Gastroesophageal sphincter (tissue), 4 donors: ENCODE measurements around the gene PLEKHA7. TPM values are rescaled to one million over a fixed set of nuclear protein-coding genes. Genes with fewer than 3 reads are reported as not detected.

Experiments used
- ATAC-seq: fragments of 150-250 bp; one replicate; pipeline ENCODE4 v1.9.1; 2016; ENCODE audit warnings: mild to moderate bottlenecking, moderate library complexity
- H3K27ac ChIP-seq, 4 donors: fragments of 200-600 bp; sonication (generic) in 3 of 4; 1 replicate in 3 of 4; 2 replicates in 1 of 4; pipeline ENCODE4 v1.5.1; 2016 to 2019
- H3K27me3 ChIP-seq: fragments of 200-600 bp; sonication (generic); one replicate; pipeline ENCODE4 v1.5.1; 2019
- H3K36me3 ChIP-seq, 2 donors: fragments of 200-600 bp; sonication (generic); one replicate each; pipeline ENCODE4 v1.5.1; 2019; ENCODE audit warnings: control low read depth in 1 of 2
- H3K4me1 ChIP-seq, 3 donors: fragments of 200-600 bp; sonication (generic); 1 replicate in 2 of 3; 2 replicates in 1 of 3; pipeline ENCODE4 v1.5.1; 2016 to 2019; ENCODE audit warnings: control low read depth in 2 of 3
- H3K4me3 ChIP-seq, 2 donors: fragments of 200-600 bp; sonication (generic); one replicate each; pipeline ENCODE4 v1.5.1; 2019; ENCODE audit warnings: mild to moderate bottlenecking in 1 of 2, moderate library complexity in 1 of 2
- H3K9me3 ChIP-seq, 3 donors: fragments of 200-600 bp; sonication (generic); one replicate each; pipeline ENCODE4 v1.5.1; 2017 to 2019; ENCODE audit warnings: control low read depth in 2 of 3
- EP300 ChIP-seq: sonication (generic); formaldehyde crosslinking; IDR thresholded peaks from one replicate; pipeline ENCODE4 v1.6.1; 2017; ENCODE audit warnings: antibody characterized with exemption, mild to moderate bottlenecking
- POLR2A ChIP-seq, 2 donors: fragments of 450-650 bp; IDR thresholded peaks; one replicate each; pipeline ENCODE4 v1.6.1; 2017; ENCODE audit warnings: antibody characterized with exemption in 2 of 2, mild to moderate bottlenecking in 2 of 2, moderate library complexity in 1 of 2
- POLR2AphosphoS5 ChIP-seq: sonication (generic); formaldehyde crosslinking; IDR thresholded peaks from one replicate; pipeline ENCODE4 v1.6.1; 2017; ENCODE audit warnings: antibody characterized with exemption
- WGBS, 2 donors: methylation state at CpG; one replicate each; pipeline ENCODE4 v1.1.5; 2018; ENCODE audit warnings: low coverage in 1 of 2; 5-methylcytosine and 5-hydroxymethylcytosine counted together
- total RNA-seq, 4 donors: library from RNA; depleted of rRNA; stranded (reverse); fragments of >200 nt; gene quantifications; one replicate each; pipeline ENCODE4 v1.1.0, GENCODE V29; 2016
- TF ChIP-seq, protein P1 (sequence below), 4 experiments: fragments of 200-600 bp in 2 of 4; fragments of 450-650 bp in 2 of 4; sonication (generic) in 1 of 4; IDR thresholded peaks; one replicate each; pipeline ENCODE4 v1.5.1; 2017 to 2019; ENCODE audit warnings: antibody characterized with exemption in 4 of 4, mild to moderate bottlenecking in 2 of 4, moderate library complexity in 2 of 4

Gene PLEKHA7
- total RNA-seq, 4 donors from 2014 or later: 8.6 to 13.2 (median 12.2) TPM

DNA sequence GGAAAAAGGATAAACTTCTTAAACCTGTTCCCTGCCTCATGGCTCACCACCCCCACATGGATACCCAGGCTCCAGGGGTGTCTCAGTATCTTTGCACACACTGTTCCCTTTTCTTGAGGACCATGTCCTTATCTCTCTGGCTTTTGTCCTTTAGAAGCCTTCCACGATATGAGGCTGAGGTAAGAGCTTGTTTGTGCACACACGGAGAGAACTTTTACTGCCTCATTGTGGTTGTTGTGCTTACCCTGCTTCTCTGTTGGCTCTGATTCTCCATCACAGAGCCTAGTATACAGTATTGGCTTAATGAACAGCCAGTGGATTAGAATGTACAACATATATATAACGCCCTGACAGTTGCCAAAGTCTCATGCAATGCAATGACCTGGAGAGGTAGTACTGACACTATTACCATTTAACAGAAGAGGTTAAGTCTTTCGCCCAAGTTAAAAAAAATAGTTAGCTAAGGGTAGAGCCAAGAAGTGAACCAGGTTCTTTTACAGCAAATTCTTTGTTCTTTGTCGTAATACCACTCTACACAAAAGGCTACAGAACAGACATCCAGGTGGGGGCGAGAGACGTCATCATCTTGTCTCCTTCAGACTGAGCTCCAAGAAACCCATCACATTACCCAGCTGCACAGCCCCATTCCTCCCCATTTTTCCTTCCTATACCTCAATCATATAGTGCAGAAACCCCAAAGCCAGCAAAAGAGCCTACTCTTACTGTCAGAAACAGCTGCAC, 117.3 kb downstream of the PLEKHA7 start:
- Histone ChIP-seq H3K27ac (no peak overlapping the region), H3K27me3 (no peaks in the 10 kb centered on the region), H3K36me3 (no peaks in the 10 kb centered on the region), H3K4me1 (no peaks in the 10 kb centered on the region), H3K4me3 (no peak overlapping the region), H3K9me3 (no peaks in the 10 kb centered on the region)
- TF ChIP-seq POLR2A (IDR thresholded peaks at IDR 0.05) (no peak), EP300 (no peak), POLR2AphosphoS5 (no peak)
- TF ChIP-seq, protein P1, sequence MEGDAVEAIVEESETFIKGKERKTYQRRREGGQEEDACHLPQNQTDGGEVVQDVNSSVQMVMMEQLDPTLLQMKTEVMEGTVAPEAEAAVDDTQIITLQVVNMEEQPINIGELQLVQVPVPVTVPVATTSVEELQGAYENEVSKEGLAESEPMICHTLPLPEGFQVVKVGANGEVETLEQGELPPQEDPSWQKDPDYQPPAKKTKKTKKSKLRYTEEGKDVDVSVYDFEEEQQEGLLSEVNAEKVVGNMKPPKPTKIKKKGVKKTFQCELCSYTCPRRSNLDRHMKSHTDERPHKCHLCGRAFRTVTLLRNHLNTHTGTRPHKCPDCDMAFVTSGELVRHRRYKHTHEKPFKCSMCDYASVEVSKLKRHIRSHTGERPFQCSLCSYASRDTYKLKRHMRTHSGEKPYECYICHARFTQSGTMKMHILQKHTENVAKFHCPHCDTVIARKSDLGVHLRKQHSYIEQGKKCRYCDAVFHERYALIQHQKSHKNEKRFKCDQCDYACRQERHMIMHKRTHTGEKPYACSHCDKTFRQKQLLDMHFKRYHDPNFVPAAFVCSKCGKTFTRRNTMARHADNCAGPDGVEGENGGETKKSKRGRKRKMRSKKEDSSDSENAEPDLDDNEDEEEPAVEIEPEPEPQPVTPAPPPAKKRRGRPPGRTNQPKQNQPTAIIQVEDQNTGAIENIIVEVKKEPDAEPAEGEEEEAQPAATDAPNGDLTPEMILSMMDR (IDR thresholded peaks at IDR 0.05): no peak
- WGBS, 2 donors: 74 to 81% methylated on average over 5 to 7 of the region's 7 CpGs
- no peak for ATAC-seq

DNA sequence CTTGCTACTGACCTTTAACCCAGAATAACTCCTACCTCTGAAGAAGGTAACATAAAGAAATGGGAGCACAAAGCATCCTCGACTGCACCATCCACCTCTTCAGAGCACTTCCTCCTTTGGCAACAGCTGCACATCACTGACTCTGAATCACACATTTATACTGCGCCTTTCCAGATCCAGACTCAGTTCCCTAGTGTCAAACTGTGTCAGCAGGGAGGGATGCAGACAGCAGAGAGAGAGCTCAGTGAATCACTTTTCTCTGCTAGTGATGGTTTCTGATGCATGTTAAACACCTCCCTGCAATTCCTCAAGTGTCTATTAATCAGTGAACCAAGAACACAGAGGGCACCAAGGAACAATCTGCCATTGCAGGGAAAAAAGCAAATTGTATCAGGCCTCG, 118.9 kb downstream of the PLEKHA7 start:
- H3K9me3 ChIP-seq: peaks cover 0 to 7% (median 0%) of the 10 kb centered on the region in 3 donors
- 78 to 80% methylated on average over 2 to 3 of the region's 3 CpGs for WGBS, 2 donors
- no peak for ATAC-seq
- H3K4me1 ChIP-seq: no peaks in the 10 kb centered on the region
- H3K4me3 ChIP-seq: no peak overlapping the region
- no peaks in the 10 kb centered on the region for H3K36me3 ChIP-seq
- no peaks in the 10 kb centered on the region for H3K27me3 ChIP-seq
- TF ChIP-seq EP300 (no peak), POLR2A (IDR thresholded peaks at IDR 0.05) (no peak), POLR2AphosphoS5 (no peak)
- TF ChIP-seq, protein P1 (IDR thresholded peaks at IDR 0.05): no peak
- H3K27ac ChIP-seq: no peak overlapping the region

DNA sequence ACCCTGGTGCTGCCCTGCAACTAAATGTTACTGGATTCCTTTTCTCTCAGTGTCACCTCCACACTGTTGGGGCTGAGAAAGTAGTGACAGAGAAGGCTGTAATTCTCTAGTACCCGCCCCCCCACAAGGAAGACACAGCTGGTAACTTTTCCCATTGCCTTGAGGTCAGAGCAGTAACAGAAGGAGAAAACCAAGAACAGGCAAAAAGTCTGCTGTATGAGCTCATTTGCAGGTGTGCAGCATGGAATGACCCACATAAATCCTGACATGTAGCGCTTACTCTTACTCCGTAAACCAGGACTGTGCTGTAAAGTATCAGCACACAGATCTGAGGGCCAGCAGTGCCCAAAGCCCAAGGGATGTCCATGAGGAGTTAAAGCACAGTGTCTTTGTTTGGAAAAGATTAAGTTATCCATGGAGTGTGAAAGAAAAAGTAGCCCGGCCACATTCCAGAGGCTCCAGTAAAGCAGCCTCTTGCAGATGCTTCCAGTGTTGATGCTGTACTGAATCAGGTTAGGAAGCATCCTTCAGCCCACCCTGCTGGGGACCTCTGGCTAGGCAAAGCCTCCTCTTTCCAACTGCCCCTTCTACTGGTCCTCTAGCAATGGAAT, 120.7 kb downstream of the PLEKHA7 start:
- 70 to 88% methylated on average over 3 to 4 of the region's 4 CpGs for WGBS, 2 donors
- no peak for ATAC-seq
- Histone ChIP-seq H3K9me3 (peaks cover 0 to 18% (median 2%) of the 10 kb centered on the region in 3 donors), H3K4me1 (no peaks in the 10 kb centered on the region), H3K27me3 (no peaks in the 10 kb centered on the region), H3K36me3 (no peaks in the 10 kb centered on the region), H3K4me3 (no peak overlapping the region), H3K27ac (no peak overlapping the region)
- TF ChIP-seq POLR2A (IDR thresholded peaks at IDR 0.05): no peak
- TF ChIP-seq POLR2AphosphoS5: no peak
- TF ChIP-seq EP300: no peak
- TF ChIP-seq, protein P1 (IDR thresholded peaks at IDR 0.05): no peak

DNA sequence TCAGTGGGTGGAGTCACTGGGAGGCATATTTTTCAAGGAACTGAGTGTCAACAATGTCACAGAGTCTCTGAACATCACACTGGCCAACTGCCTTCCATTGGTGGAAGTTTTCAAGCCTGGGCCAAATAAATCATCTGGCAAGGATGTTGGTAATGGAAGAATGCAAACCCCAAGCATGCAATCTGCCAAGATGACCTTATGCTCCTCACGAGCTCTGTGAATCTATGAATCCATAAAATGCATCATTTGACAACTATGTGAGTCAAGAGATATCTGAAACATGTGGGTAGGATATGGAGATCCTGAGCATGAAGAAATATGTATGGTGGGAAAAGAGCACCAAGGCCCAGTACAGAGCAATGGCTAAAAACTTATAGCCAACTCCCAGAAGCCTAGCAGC, 122.2 kb downstream of the PLEKHA7 start:
- H3K27ac ChIP-seq: no peak overlapping the region
- ATAC-seq: no peak
- no peaks in the 10 kb centered on the region for H3K27me3 ChIP-seq
- H3K4me3 ChIP-seq: no peak overlapping the region
- H3K4me1 ChIP-seq: no peaks in the 10 kb centered on the region
- WGBS, 2 donors: 0 to 14% methylated on average over 1 of the region's 1 CpG
- H3K9me3 ChIP-seq: peaks cover 0 to 18% (median 2%) of the 10 kb centered on the region in 3 donors
- H3K36me3 ChIP-seq: no peaks in the 10 kb centered on the region
- TF ChIP-seq EP300: no peak
- TF ChIP-seq POLR2AphosphoS5: no peak
- TF ChIP-seq POLR2A (IDR thresholded peaks at IDR 0.05): no peak
- TF ChIP-seq, protein P1 (IDR thresholded peaks at IDR 0.05): no peak

DNA sequence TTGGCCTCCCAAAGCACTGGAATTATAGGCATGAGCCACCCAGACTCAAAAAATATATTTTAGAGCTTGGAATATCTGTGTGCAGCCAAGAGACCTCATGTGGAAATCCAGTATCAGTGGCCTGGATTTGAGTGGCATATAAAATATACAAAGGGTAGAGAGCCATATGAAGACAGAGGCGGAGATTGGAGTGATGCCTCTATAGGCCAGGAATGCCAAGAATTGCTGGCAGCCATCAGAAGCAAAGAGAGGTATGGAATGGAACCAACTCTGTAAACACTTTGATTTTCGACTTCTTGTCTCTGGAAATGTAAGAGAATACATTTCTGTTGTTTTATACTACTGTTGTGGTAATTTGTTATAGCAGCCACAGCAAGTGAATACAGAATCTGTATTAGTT, 123.0 kb downstream of the PLEKHA7 start:
- ATAC-seq: no peak
- H3K27me3 ChIP-seq: no peaks in the 10 kb centered on the region
- H3K4me1 ChIP-seq: no peaks in the 10 kb centered on the region
- H3K36me3 ChIP-seq: no peaks in the 10 kb centered on the region
- no peak for TF ChIP-seq EP300
- TF ChIP-seq, protein P1 (IDR thresholded peaks at IDR 0.05): no peak
- TF ChIP-seq POLR2A (IDR thresholded peaks at IDR 0.05): no peak
- TF ChIP-seq POLR2AphosphoS5: no peak
- H3K4me3 ChIP-seq: no peak overlapping the region
- 85 to 88% methylated on average over 1 to 2 of the region's 2 CpGs for WGBS, 2 donors
- H3K9me3 ChIP-seq: peaks cover 0 to 18% (median 2%) of the 10 kb centered on the region in 3 donors
- no peak overlapping the region for H3K27ac ChIP-seq
